Epithelial cell of proximal tubule (primary cell): Measurements from ENCODE around the gene CNEP1R1. TPM values are rescaled to one million over a fixed set of nuclear protein-coding genes. Genes with fewer than 3 reads are reported as not detected.
A peak's percentile ranks its signal among the peaks of the same experiment; 100 is the strongest.

Experiments used
- DNase-seq: peaks from one replicate; pipeline ENCODE4 v3.0.0-alpha.2; 2011; ENCODE audit warnings: low read depth
- H3K4me3 ChIP-seq: 2 replicates; pipeline ENCODE4 v1.5.1; 2011; ENCODE audit warnings: low read depth, mild to moderate bottlenecking, low read length
- CTCF ChIP-seq: conservative IDR thresholded peaks from 2 replicates; pipeline ENCODE4 v1.5.1; 2012; ENCODE audit warnings: low read depth, mild to moderate bottlenecking, low read length
- total RNA-seq: library from RNA; depleted of rRNA; stranded (reverse); fragments of >200 nt; gene quantifications from 2 replicates; pipeline ENCODE4 v1.2.3, GENCODE V29; 2015

Gene CNEP1R1
- total RNA-seq, 1 donor from 2014 or later, result 13.1 TPM

GRCh38 chr16:50015631-50016030 is 9.4 kb upstream of the CNEP1R1 start:
- no peak overlapping the region for H3K4me3 ChIP-seq
- TF ChIP-seq CTCF, result no peak
- no peak for DNase-seq

- no peak overlapping the region for H3K4me3 ChIP-seq
- DNase-seq, result no peak
- TF ChIP-seq CTCF, result no peak
Measured at GRCh38 chr16:50017553-50017952, 7.5 kb upstream of the CNEP1R1 start.

GRCh38 chr16:50021544-50021943 is 3.5 kb upstream of the CNEP1R1 start:
- TF ChIP-seq CTCF, result peak; percentile 23
- no peak overlapping the region for H3K4me3 ChIP-seq
- no peak for DNase-seq

DNA sequence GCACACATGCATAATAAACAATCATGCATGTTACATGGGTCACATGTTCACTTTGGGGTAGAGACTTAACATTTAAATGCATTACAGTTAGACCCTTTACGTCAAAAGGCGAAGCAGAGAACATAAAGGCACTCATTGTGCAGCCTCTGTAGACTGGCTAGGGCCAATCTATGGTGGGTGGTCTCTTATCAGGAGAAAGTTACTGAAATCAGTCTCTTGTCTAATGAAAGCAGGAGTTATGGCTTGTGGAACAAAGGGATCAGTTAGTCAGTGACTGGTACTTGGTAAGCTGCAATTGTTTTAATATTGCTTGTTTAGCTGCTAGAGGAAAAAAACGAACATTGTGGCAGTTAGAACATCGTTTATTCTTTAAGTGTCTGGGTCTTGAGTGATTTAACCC is 1.4 kb upstream of the CNEP1R1 start:
- TF ChIP-seq CTCF, result no peak
- no peak for DNase-seq
- no peak overlapping the region for H3K4me3 ChIP-seq

GRCh38 chr16:50024207-50024606 is 818 bp upstream of the CNEP1R1 start:
- DNase-seq, result no peak
- H3K4me3 ChIP-seq, result no peak overlapping the region
- no peak for TF ChIP-seq CTCF

DNA sequence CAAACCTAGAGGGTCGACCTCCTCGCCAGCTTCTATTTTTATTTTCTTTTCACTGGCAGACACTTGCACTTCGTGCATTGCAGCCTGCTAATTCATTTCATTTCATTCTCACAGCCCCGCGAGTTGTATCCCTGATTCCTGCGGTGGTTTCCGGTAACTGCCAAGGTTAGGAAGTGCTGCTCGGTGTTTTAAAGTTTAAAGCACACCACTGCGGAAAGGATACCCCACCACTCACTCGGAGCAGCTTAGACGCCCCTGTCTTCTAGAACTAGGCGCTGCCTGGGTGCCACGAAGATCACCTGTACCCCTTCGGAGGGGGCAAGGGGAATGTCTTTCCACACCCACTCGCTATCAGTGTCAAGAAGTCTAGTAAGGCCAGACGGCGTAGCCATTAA is 509 bp downstream of the CNEP1R1 start:
- H3K4me3 ChIP-seq, result peak overlapping the region; percentile 84
- no peak for DNase-seq
- no peak for TF ChIP-seq CTCF

DNA sequence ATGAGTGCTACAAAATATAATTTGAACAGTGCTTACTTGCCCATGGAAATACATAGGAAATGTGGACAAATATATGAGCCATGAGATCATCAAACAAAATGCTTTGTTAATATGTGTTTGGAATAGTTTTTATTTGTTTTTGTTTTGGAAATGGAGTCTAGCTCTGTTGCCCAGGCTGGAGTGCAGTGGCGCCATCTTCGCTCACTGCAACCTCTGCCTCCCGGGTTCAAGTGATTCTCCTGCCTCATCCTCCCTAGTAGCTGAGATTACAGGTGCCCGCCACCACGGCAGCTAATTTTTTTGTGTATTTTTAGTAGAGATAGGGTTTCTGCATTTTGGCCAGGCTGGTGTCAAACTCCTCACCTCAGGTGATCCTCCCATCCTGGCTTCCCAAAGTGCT is 2.8 kb downstream of the CNEP1R1 start:
- no peak for DNase-seq
- H3K4me3 ChIP-seq, result no peak overlapping the region
- TF ChIP-seq CTCF, result no peak
